GM18909 (cell line): ENCODE data around the gene TFF3.

Source experiments
- ATAC-seq: cut with Tn5 transposase; IDR thresholded peaks from one replicate; pipeline ENCODE4 v1.9.1; 2021; ENCODE audit warnings: mild to moderate bottlenecking; ENCODE audit not compliant: unreplicated experiment, poor library complexity

The TFF3 gene

DNA sequence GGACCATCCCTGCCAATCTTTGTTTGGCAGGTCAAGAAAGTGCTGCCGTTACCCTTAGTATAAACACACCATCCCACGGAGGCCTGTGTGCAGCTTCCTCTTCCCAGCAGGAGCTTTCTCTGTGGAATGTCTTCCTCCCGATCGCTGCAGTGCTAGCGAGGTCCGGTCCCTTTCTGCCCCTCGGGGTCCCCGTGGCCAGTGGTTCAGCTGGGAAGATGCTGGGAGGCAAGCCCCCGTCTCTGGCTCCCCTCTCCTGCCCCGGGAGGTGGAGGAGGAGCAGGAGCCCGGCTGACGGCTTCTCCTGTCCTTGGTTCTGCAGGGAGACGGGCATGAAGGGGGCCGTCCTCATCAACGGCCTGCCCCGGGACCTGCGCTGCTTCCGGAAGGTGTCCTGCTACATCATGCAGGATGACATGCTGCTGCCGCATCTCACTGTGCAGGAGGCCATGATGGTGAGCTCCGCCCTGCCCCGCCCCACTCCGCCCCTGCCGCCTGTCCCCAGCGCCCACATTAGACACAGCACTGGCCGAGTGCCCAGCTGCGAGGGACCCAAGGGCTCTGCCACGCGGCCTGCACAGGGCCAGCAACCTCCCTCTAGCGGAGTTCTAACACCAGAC is 42.1 kb downstream of the TFF3 start:
- ATAC-seq = no peak

GRCh38 chr21:42272109-42272962 is 42.9 kb downstream of the TFF3 start:
- ATAC-seq = no peak

DNA sequence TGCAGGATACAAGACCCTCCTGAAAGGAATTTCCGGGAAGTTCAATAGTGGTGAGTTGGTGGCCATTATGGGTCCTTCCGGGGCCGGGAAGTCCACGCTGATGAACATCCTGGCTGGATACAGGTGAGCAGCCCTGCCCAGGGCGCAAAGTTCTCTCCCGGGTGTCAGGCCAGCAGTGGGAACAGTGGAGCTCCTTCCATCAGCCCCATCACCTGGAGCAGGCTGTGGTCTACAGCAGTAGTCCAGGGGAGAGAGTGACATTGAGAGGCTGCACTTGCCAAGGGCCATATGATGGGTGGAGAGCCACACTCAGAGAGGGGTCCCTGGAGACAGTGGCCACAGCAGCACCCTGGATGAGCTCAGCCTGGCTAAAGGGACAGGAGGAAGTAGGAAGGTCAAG is 44.1 kb downstream of the TFF3 start:
- no peak for ATAC-seq

GRCh38 chr21:42269386-42269785 is 45.8 kb downstream of the TFF3 start:
- no peak for ATAC-seq

GRCh38 chr21:42266971-42267556 is 48.1 kb downstream of the TFF3 start:
- no peak for ATAC-seq

- no peak for ATAC-seq
Observed at GRCh38 chr21:42265231-42265812, 49.9 kb downstream of the TFF3 start.

GRCh38 chr21:42264245-42265195 is 50.7 kb downstream of the TFF3 start:
- no peak for ATAC-seq

GRCh38 chr21:42263591-42264131 is 51.5 kb downstream of the TFF3 start:
- ATAC-seq = no peak

GRCh38 chr21:42262831-42263231 is 52.4 kb downstream of the TFF3 start:
- no peak for ATAC-seq

DNA sequence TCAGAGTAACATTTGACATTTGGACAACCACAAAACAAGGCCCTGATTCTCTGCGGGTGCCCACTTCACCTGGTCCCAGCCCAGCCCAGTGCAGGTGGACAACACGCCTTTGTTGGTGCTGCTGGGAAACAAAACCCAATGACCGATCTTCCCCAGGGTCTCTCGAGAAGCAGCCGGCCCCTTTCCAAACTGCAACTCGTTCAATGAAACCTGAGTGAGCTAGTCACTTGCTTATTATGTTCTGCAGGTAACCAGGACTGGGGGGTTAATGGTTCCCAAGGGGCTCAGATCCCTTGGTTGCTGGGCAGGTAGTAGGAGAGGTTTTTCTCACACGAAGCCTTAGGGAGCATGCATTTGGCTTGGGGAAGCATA is 53.4 kb downstream of the TFF3 start:
- ATAC-seq = no peak
